SK-N-SH (cell line): ENCODE measurements around the gene RGS7.

Experiments used
- CTCF ChIP-seq: fragments of 200-600 bp; sonication (generic); IDR thresholded peaks from 2 replicates; pipeline ENCODE4 v1.6.1; 2017; ENCODE audit warnings: antibody characterized with exemption, mild to moderate bottlenecking, moderate library complexity
- EP300 ChIP-seq, 2 experiments: IDR thresholded peaks; 2 replicates each; pipeline versions ENCODE4 v1.4.0 to v1.6.1; 2012; ENCODE audit warnings: borderline replicate concordance in 1 of 2, low read depth in 1 of 2, low read length in 1 of 2
- EZH2phosphoT487 ChIP-seq: fragments of 200-600 bp; sonication (generic); IDR thresholded peaks from 2 replicates; pipeline ENCODE4 v1.6.1; 2017; ENCODE audit warnings: low read depth, mixed run types, mild to moderate bottlenecking, antibody characterized with exemption, moderate library complexity, borderline replicate concordance
- GABPA ChIP-seq: IDR thresholded peaks from 2 replicates; pipeline ENCODE4 v1.4.0; 2012; ENCODE audit warnings: low read depth, mild to moderate bottlenecking
- JUND ChIP-seq: IDR thresholded peaks from 2 replicates; pipeline ENCODE4 v1.4.0; 2012
- MAX ChIP-seq: IDR thresholded peaks from 2 replicates; pipeline ENCODE4 v1.4.0; 2012; ENCODE audit warnings: low read depth
- NRF1 ChIP-seq: IDR thresholded peaks from 2 replicates; pipeline ENCODE4 v1.6.1; 2012; ENCODE audit warnings: low read depth, mild to moderate bottlenecking, low read length
- POLR2AphosphoS5 ChIP-seq: IDR thresholded peaks from 2 replicates; pipeline ENCODE4 v1.6.1; 2012; ENCODE audit warnings: low read depth, low read length
- REST ChIP-seq: IDR thresholded peaks from 2 replicates; pipeline ENCODE4 v1.6.1; 2012; ENCODE audit warnings: mild to moderate bottlenecking, low read depth, low read length, moderate library complexity
- RFX5 ChIP-seq: IDR thresholded peaks from 2 replicates; pipeline ENCODE4 v1.6.1; 2012; ENCODE audit warnings: mild to moderate bottlenecking, improper control_type of control experiment, low read length
- SMC3 ChIP-seq: IDR thresholded peaks from 2 replicates; pipeline ENCODE4 v1.6.1; 2012; ENCODE audit warnings: low read depth, low read length, improper control_type of control experiment
- TCF12 ChIP-seq: IDR thresholded peaks from 2 replicates; pipeline ENCODE4 v1.4.0; 2012
- USF2 ChIP-seq: fragments of 150-350 bp; IDR thresholded peaks from 2 replicates; pipeline ENCODE4 v1.6.1; 2017; ENCODE audit warnings: antibody characterized with exemption, low read length, low read depth, borderline replicate concordance
- YY1 ChIP-seq: IDR thresholded peaks from 2 replicates; pipeline ENCODE4 v1.4.0; 2012; ENCODE audit warnings: low read depth, mild to moderate bottlenecking

- no peak for TF ChIP-seq CTCF
- no peak for TF ChIP-seq NRF1
- TF ChIP-seq YY1: no peak
- no peak for TF ChIP-seq EP300 (IDR thresholded peaks at IDR 0.05; ENCODE audit: borderline replicate concordance in 1 of 2, low read depth in 1 of 2, low read length in 1 of 2)
- TF ChIP-seq POLR2AphosphoS5: no peak
- TF ChIP-seq RFX5: no peak
- TF ChIP-seq REST: no peak
- TF ChIP-seq EZH2phosphoT487: no peak
- no peak for TF ChIP-seq SMC3
- TF ChIP-seq MAX: no peak
- TF ChIP-seq USF2: no peak
- no peak for TF ChIP-seq GABPA
- TF ChIP-seq JUND: no peak
- no peak for TF ChIP-seq TCF12
Observed at GRCh38 chr1:240835291-240835690, 521.7 kb downstream of the RGS7 start.
